Thoracic aorta (tissue), 2 donors: Measurements from ENCODE around the gene BEND5. TPM values are rescaled to one million over a fixed set of nuclear protein-coding genes. Genes with fewer than 3 reads are reported as not detected.

Experiments
- ATAC-seq: fragments of 150-250 bp; one replicate; pipeline ENCODE4 v1.8.0; 2017; ENCODE audit warnings: low read depth; ENCODE audit not compliant: insufficient number of reproducible peaks, low FRiP score
- DNase-seq: peaks from one replicate; pipeline ENCODE4 v3.0.0-alpha.2; 2020; ENCODE audit warnings: low spot score
- H3K27ac ChIP-seq, 2 donors: fragments of 200-600 bp; sonication (generic); 1 replicate in 1 of 2; 2 replicates in 1 of 2; pipeline ENCODE4 v1.5.1; 2016; ENCODE audit warnings: mild to moderate bottlenecking in 2 of 2, moderate library complexity in 2 of 2
- H3K27me3 ChIP-seq: fragments of 200-600 bp; sonication (generic); replicated peaks from 2 replicates; pipeline ENCODE4 v1.6.0; 2016; ENCODE audit warnings: mild to moderate bottlenecking; ENCODE audit not compliant: insufficient read depth
- H3K36me3 ChIP-seq: fragments of 200-600 bp; sonication (generic); one replicate; pipeline ENCODE4 v1.5.1; 2016
- H3K4me1 ChIP-seq, 2 donors: fragments of 200-600 bp; sonication (generic); 1 replicate in 1 of 2; 2 replicates in 1 of 2; pipeline versions ENCODE4 v1.5.1 to v1.6.0; 2016; ENCODE audit warnings: low read depth in 2 of 2, mild to moderate bottlenecking in 1 of 2; ENCODE audit not compliant: control insufficient read depth in 1 of 2
- H3K4me3 ChIP-seq: fragments of 200-600 bp; sonication (generic); 2 replicates; pipeline ENCODE4 v1.5.1; 2016; ENCODE audit warnings: mild to moderate bottlenecking
- H3K9me3 ChIP-seq: fragments of 200-600 bp; sonication (generic); 2 replicates; pipeline ENCODE4 v1.5.1; 2016
- total RNA-seq, 2 donors: library from RNA; depleted of rRNA; stranded (reverse); fragments of >200 nt; gene quantifications; one replicate each; pipeline versions ENCODE4 v1.1.0 to v1.2.3, GENCODE V29; 2016
- TF ChIP-seq, protein P1 (sequence below): fragments of 200-600 bp; sonication (generic); IDR thresholded peaks from one replicate; pipeline ENCODE4 v1.5.1; 2019; ENCODE audit warnings: antibody characterized with exemption

BEND5 gene
- total RNA-seq, 2 donors from 2014 or later: 6.5 to 9.5 TPM

GRCh38 chr1:48777219-48777895 lies 666 bp upstream of the BEND5 start:
- TF ChIP-seq, protein P1, sequence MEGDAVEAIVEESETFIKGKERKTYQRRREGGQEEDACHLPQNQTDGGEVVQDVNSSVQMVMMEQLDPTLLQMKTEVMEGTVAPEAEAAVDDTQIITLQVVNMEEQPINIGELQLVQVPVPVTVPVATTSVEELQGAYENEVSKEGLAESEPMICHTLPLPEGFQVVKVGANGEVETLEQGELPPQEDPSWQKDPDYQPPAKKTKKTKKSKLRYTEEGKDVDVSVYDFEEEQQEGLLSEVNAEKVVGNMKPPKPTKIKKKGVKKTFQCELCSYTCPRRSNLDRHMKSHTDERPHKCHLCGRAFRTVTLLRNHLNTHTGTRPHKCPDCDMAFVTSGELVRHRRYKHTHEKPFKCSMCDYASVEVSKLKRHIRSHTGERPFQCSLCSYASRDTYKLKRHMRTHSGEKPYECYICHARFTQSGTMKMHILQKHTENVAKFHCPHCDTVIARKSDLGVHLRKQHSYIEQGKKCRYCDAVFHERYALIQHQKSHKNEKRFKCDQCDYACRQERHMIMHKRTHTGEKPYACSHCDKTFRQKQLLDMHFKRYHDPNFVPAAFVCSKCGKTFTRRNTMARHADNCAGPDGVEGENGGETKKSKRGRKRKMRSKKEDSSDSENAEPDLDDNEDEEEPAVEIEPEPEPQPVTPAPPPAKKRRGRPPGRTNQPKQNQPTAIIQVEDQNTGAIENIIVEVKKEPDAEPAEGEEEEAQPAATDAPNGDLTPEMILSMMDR: no peak
- H3K36me3 ChIP-seq: no peaks in the 10 kb centered on the region
- H3K27me3 ChIP-seq: no peaks in the 10 kb centered on the region
- DNase-seq: no peak
- peak overlapping the region; percentile 89 for H3K4me3 ChIP-seq
- peaks cover 4 to 46% of the 10 kb centered on the region in 2 donors for H3K4me1 ChIP-seq
- peak overlapping the region in 1 of 2 donors; percentile 33 for H3K27ac ChIP-seq
- H3K9me3 ChIP-seq: no peaks in the 10 kb centered on the region
- ATAC-seq: no peak

DNA sequence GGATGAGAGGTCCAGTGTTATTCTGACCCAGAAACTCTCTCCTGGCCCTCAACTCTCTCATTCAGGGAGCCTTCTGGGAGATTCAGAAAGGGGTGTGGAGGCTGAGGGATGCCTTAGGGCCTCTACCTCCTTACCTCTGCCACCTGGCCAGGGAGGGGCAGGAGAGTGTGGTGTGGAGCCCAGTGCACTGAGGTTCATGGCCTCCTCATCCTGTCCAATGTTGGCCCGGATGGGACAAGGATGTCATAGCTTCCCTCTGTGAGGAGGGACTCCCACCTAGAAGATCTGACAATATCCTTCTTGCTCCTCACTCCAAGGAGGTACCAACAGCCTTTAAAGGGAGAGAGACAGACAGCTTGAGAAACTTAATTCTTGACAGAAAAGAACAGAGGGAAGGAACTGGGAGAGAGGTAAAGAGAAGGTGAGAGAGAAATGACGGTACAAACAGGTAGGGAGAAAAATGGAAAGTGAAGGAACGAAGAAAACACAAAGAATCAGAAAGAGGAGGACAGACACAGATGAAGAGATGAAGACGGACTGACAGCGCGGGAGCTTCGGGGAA lies 779 bp downstream of the BEND5 start:
- H3K27me3 ChIP-seq: no peaks in the 10 kb centered on the region
- ATAC-seq (no peak), DNase-seq (no peak)
- H3K9me3 ChIP-seq: no peaks in the 10 kb centered on the region
- peaks cover 8 to 61% of the 10 kb centered on the region in 2 donors for H3K4me1 ChIP-seq
- H3K4me3 ChIP-seq: peak overlapping the region; percentile 89
- peak overlapping the region; percentile 85 to 88 for H3K27ac ChIP-seq
- TF ChIP-seq, protein P1: no peak
- H3K36me3 ChIP-seq: no peaks in the 10 kb centered on the region

GRCh38 chr1:48773133-48773532 lies 3.6 kb downstream of the BEND5 start:
- Histone ChIP-seq H3K9me3 (no peaks in the 10 kb centered on the region), H3K4me3 (no peak overlapping the region), H3K27ac (peak overlapping the region in 1 of 2 donors; percentile 50), H3K36me3 (no peaks in the 10 kb centered on the region), H3K27me3 (no peaks in the 10 kb centered on the region), H3K4me1 (peaks cover 18 to 86% of the 10 kb centered on the region in 2 donors)
- ATAC-seq (no peak), DNase-seq (no peak)
- TF ChIP-seq, protein P1: no peak

GRCh38 chr1:48772211-48772610 lies 4.5 kb downstream of the BEND5 start:
- peaks cover 19 to 87% of the 10 kb centered on the region in 2 donors for H3K4me1 ChIP-seq
- H3K27ac ChIP-seq: peak overlapping the region; percentile 7 to 26
- no peak overlapping the region for H3K4me3 ChIP-seq

DNA sequence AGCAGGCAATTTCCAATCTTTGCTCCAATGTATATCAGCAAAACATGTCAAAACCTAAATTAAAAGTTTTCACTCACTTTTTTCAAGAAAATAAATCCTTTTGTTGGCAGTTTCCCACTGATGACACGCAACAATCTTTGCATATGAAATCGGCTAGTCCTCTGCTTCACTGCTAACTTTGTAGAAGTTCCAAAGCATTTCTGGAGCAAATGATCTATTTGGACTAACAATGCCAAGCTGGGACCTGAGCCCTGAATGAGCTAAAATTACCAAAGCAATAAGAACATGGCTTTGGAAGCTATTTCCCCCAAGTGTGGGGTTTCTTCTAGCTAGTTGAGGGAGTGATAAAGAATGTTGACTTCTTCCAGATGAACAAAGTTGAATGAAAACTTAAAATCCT lies 5.1 kb downstream of the BEND5 start:
- TF ChIP-seq, protein P1: no peak
- Histone ChIP-seq H3K27ac (peak overlapping the region in 1 of 2 donors; percentile 26), H3K36me3 (no peaks in the 10 kb centered on the region), H3K4me3 (peak overlapping the region; percentile 5), H3K4me1 (peaks cover 19 to 87% of the 10 kb centered on the region in 2 donors), H3K9me3 (no peaks in the 10 kb centered on the region), H3K27me3 (no peaks in the 10 kb centered on the region)
- ATAC-seq (no peak), DNase-seq (no peak)

More at GRCh38 chr1:48772211-48772610, 4.5 kb downstream of the BEND5 start:
- no peaks in the 10 kb centered on the region for H3K9me3 ChIP-seq
- no peaks in the 10 kb centered on the region for H3K27me3 ChIP-seq
- TF ChIP-seq, protein P1: no peak
- no peak for DNase-seq
- H3K36me3 ChIP-seq: no peaks in the 10 kb centered on the region
- ATAC-seq: no peak
